SK-MEL-5 (cell line): ENCODE measurements around the gene PXK. TPM values are rescaled to one million over a fixed set of nuclear protein-coding genes. Genes with fewer than 3 reads are reported as not detected.
A peak's percentile ranks its signal among the peaks of the same experiment; 100 is the strongest.

ENCODE experiments used
- DNase-seq: peaks from one replicate; pipeline ENCODE4 v3.0.0-alpha.2; 2016; ENCODE audit warnings: low read depth, low spot score
- in situ Hi-C: cut with HindIII; loops from 2 replicates; pipeline ENCODE4 v1.10.0; 2016; ENCODE audit warnings: low sequenced_read_pairs, high pct_unique_total_duplicates, low pct_unique_long_range_greater_than_20kb
- total RNA-seq: library from RNA; depleted of rRNA; stranded (reverse); fragments of >200 nt; shearing (Covaris generic); gene quantifications from 2 replicates; pipeline ENCODE4 v1.2.3, GENCODE V29; 2014

PXK gene
- total RNA-seq, 1 experiment from 2014 or later: 45.8 TPM

- DNase-seq: no peak
- in situ Hi-C loops: no loop called here
These were observed 58.6 kb downstream of the PXK start for GRCh38 chr3:58391156-58391865.

- DNase-seq: no peak
- in situ Hi-C loops: no loop called here
These were observed 59.5 kb downstream of the PXK start for GRCh38 chr3:58392181-58392580.

GRCh38 chr3:58394339-58394738 lies 61.6 kb downstream of the PXK start:
- DNase-seq: no peak
- in situ Hi-C loops: no loop called here

- in situ Hi-C loops: no loop called here
These were observed 66.1 kb downstream of the PXK start for GRCh38 chr3:58398669-58399333.

GRCh38 chr3:58403513-58404109 lies 70.9 kb downstream of the PXK start:
- in situ Hi-C loops: no loop called here
- DNase-seq: no peak

More at GRCh38 chr3:58398669-58399333, 66.1 kb downstream of the PXK start:
- DNase-seq: no peak

GRCh38 chr3:58404396-58404795 lies 71.7 kb downstream of the PXK start:
- in situ Hi-C loops: no loop called here
- no peak for DNase-seq

- in situ Hi-C loops: no loop called here
- DNase-seq: no peak
These were observed 76.2 kb downstream of the PXK start for GRCh38 chr3:58408906-58409305.

- no peak for DNase-seq
- in situ Hi-C loops: no loop called here
These were observed 77.0 kb downstream of the PXK start for GRCh38 chr3:58409663-58410062.

GRCh38 chr3:58411036-58411435 lies 78.3 kb downstream of the PXK start:
- in situ Hi-C loops: no loop called here

GRCh38 chr3:58411851-58412830 lies 79.4 kb downstream of the PXK start:
- DNase-seq: no peak
- in situ Hi-C loops: no loop called here

More at GRCh38 chr3:58411036-58411435, 78.3 kb downstream of the PXK start:
- DNase-seq: no peak

GRCh38 chr3:58414538-58415197 lies 82.0 kb downstream of the PXK start:
- in situ Hi-C loops: no loop called here
- DNase-seq: peak; percentile 77

GRCh38 chr3:58416191-58416590 lies 83.5 kb downstream of the PXK start:
- in situ Hi-C loops: no loop called here
- no peak for DNase-seq

GRCh38 chr3:58417075-58417474 lies 84.4 kb downstream of the PXK start:
- in situ Hi-C loops: no loop called here
- DNase-seq: no peak

- DNase-seq: no peak
- in situ Hi-C loops: no loop called here
These were observed 85.5 kb downstream of the PXK start for GRCh38 chr3:58418227-58418626.

GRCh38 chr3:58419780-58420507 lies 87.3 kb downstream of the PXK start:
- in situ Hi-C loops: no loop called here
- no peak for DNase-seq

GRCh38 chr3:58421004-58421403 lies 88.3 kb downstream of the PXK start:
- DNase-seq: no peak
- in situ Hi-C loops: no loop called here
